Stimulated activated CD8-positive, alpha-beta memory T cell treated with anti-CD3 and anti-CD28 coated beads, Interleukin-7, amount 100 ng/mL, for 4 hours (primary cell): Measurements from ENCODE around the gene CACNA2D2.
A peak's percentile ranks its signal among the peaks of the same experiment; 100 is the strongest.

Experiments
- DNase-seq, 2 donors: peaks; one replicate each; pipeline ENCODE4 v3.0.0-alpha.2; 2020; ENCODE audit warnings: low read depth in 2 of 2

The CACNA2D2 gene

DNA sequence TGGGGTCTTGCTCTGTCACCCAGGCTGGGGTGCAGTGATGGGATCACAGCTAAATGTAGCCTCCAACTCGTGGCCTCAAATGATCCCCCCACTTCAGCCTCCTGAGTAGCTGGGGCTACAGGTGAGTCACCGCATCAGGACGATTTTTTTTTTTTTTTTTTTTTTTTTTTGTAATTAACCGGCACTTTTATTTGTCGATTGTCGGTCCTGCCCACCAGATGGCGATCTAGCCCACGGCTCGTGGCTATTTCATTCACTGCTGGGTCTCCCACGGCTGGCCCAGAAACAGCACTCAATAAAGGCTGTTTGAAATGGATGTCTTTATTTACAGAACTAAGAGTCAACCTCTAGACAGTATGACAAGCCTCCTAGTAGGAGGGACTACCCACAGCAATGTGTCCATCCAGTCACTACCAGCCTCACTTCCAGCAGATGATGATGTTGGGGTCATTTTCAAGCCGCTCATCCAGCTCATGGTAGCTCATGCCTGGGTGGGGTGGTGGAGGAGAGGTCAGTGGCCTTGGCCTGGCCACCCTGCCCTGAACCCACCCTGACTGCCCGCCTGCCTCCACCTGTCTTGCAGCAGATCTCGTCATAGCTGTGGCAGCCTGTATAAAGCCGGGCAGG is 156.1 kb downstream of the CACNA2D2 start:
- peak; percentile 64 to 70 for DNase-seq

DNA sequence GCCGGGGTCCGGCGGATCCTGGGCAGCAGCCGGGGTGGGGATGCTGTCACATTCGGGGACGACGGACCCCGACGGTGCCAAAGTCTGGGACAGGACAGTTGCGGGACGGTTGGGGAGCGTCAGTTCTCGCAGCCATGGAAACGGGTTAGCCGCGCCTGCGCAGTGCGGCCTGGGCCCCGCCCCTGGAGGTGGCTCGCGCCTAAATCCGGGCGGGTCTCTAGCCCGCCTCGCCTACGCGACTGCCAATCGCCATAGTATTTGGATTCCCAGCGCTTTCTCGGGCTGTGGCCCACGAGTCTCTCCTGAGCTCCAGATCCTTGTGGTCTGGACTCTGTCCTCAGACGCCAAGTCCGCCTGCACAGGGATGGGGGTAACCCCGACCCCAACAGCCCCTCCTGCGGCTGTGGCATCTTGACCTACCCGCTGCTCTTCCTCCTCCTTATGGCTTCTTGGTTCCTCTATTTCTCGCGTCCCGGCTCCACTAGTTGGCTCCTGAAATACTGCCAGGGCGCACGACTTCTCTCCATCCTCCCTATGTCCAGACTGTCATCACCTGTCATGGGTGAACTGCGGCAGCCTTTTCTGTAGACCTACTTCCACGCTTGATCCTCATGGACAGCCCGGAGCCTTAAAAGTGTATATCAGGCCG is 157.7 kb downstream of the CACNA2D2 start, which contains the start of gene ZMYND10:
Gene ZMYND10, minus strand, starts transcription at position 147 of the 649 bp plus-strand sequence. CDS start 153 bp downstream, outside the sequence.
- DNase-seq, result peak; percentile 43 to 61

DNA sequence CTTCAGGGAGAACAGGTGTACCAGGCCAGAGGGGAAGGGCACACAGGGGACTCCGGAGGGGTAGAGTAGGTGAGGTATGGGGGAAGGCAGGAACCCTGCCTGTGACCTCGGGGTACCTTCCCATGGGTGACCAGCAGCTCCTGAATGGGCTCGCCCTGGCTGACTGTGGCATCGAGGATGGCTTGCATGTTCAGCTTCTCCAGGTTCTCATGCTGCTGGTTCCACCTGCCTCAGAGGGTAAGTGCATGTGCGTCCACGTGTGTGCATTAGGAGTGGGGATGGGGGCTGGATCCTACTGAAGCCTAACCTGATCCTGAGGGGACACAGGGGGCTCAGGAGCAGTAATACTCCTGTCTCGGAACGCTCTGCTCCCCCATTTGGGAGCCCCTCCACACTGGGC is 158.4 kb downstream of the CACNA2D2 start:
- no peak for DNase-seq

- DNase-seq, result no peak
Observed at GRCh38 chr3:50342813-50343633, 160.4 kb downstream of the CACNA2D2 start.

- no peak for DNase-seq
Observed at GRCh38 chr3:50341996-50342650, 161.3 kb downstream of the CACNA2D2 start.

DNA sequence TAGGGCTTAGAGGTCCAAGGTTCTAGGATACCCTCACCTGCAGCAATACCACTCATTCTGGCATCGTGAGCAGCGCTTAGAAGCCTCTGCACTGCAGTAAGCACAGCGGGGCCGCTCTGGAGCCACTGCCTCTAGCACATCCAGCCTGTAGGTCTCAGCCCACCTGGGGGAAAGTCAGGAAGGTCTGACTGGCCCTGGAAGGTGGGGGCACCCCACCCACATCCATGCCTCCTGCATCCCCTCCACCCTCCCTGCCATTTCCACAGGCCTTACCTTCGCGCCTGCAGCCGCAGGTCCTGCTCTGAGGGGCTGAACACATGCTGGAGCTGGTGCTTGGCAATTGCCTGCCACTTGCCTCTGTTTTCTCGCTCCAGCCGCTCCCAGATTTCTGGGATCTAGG is 161.9 kb downstream of the CACNA2D2 start:
- no peak for DNase-seq

GRCh38 chr3:50340448-50341329 is 162.7 kb downstream of the CACNA2D2 start, which contains the start of gene RASSF1:
Gene RASSF1 (minus strand): TSS chr3:50340836. CDS start chr3:50340805, 31 bp downstream.
- DNase-seq, result peak; percentile 36 to 57

- DNase-seq, result no peak
Observed at GRCh38 chr3:50340147-50340447, 163.3 kb downstream of the CACNA2D2 start.

DNA sequence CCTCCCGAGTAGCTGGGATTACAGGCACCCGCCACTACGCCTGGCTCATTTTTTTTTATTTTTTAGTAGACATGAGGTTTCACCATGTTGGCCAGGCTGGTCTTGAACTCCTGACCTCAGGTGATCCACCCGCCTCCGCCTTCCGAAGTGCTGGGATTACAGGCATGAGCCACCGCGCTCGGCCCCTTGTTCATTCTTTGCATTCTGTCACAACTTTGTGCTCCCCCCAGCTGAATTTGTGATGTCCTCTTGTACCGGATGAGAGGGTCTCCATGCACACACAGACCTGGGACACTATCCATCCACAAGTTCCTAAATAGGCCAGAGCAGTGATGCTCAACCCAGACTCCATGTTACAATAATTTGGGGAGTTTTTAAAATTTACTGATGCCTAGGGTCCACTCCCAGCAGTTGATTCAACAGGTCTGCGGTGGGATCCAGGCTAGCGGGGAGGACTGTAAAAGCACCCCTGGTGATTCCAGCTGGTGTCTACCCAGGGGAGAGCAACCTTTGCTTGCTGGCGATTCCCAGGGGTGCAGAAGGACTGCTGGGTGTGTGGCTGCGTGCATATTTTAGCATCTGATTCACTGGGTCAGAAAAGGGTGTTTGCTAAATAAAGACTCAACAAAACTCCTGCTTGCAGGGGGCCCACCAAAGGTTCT is 163.8 kb downstream of the CACNA2D2 start:
- DNase-seq, result no peak

- no peak for DNase-seq
Observed at GRCh38 chr3:50338965-50339364, 164.5 kb downstream of the CACNA2D2 start.

DNA sequence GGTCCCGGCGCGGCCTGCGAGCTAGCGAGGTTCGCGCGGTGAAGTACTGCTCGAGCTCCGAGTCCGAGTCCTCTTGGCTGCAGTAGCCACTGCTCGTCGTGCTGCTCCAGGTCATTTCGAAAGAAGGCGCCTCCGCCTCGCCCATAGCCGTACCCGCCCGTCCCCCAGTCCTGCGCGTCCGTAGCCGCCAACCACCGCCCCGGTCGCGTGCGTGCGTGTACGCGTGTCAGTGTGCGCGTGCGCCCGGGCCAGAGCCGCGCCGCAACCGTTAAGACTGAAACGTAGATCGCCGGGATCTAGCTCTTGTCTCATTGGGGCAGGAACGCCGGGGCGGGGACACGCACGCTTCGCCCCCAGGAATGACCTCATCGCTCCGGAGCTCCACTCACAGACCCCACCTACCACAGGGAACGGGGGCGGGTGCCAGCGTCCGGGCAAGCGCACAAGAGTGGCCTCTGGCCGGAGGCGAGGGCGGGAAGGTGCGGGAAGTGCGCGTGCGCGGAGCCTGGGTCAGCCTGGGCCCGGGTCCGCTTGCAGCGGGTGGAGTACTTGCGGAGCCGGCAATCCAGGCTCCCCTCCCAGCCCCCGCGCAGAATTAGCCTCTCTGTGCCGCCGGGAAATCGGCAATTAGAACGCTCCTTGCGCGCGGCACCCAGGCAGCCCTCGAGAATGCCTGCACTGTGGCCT is 166.1 kb downstream of the CACNA2D2 start:
- DNase-seq, result peak; percentile 91 to 96

DNA sequence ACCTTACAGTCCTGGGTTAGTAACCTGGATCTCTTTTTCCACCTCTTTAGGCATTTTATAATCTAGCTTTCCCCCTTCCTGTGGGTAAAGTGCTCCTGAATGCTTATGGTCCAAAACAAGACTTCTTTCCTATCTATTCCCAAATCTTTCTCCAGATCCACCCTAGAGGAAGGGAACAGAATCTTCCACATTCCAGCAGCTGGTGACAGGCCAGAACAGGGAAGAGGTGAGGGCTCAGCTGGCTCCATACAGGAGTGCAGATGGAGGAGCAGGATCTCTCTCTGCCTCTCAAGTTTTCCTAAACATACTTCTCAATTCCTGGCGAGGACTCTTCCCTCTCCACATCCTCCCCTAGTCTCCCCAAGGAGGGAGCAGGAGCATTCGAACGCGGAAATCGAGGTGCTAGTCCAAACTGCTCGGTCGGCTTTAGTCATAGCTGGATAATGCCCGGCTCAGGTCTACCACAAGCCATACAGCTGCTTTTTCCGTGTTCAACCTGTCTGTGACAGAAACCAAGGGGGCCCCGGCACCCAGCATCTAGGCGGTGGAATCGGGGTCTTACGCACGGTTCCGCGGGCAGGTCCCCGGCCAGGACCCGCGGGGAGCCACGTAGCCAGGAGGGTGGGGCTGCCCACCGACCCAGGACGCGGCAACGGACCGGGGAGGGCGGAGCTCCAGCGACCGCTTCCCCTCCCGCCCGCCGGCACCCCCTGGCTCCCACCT is 166.8 kb downstream of the CACNA2D2 start:
- DNase-seq, result no peak

DNA sequence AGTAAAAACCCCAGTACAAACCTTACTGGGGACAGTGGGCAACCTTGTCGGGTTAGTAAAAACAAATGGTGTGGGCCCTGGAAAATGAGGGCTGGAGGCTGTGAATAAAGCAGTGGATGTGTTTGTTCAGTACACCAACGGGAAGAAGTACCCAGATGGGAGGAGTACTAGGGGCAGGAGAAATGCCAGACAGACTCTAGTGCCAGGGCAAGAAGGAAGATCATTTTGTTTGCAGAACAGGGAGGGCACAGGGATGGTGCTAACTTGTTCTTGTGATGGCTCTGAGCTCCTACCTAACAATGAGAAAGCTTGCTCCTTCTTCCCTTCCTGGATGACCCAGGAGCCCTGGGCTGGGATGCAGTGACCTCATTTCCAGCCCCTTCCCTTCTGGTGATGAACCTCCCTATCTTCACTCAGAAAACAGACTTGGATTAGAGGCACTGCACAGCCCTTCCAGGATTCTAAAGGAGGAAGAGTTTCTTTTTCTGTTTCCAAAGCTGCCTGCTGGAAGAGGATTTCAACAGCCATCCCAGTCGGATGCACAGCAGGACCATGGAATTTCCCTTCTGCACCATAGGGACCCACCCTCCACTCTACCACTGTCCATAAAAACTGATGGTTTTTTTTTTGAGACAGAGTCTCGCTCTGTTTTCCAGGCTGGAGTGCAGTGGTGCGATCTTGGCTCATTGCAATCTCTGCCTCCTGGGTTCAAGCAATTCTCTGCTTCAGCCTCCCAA is 168.9 kb downstream of the CACNA2D2 start:
- no peak for DNase-seq

DNA sequence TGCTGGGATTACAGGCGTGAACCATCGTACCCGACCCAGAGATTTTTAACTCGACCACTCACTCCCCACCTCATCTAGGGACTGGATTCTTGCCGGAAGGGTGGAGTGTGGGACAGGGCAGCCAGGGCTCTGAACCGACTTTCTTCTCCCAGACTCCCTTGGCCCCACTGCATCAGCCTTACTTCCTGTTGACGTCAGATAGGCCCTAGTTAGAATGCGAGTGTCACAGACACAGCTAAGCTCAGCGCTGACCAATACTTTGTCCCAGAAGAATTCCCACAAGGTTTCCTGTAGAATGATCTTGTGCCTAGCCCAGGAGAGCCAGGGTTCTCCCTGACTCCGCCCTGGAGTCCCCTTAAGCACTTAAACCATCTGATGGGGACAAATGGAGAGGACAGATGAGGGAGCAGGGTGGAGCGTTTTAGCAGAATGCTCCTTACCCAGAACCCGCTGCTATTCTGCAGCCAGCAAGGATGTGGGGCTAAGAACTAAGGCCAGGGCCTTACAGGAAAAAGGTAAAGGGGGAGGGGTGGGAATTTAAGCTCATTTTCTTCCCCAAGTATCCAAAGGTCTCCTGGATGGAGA is 169.6 kb downstream of the CACNA2D2 start:
- no peak for DNase-seq

DNA sequence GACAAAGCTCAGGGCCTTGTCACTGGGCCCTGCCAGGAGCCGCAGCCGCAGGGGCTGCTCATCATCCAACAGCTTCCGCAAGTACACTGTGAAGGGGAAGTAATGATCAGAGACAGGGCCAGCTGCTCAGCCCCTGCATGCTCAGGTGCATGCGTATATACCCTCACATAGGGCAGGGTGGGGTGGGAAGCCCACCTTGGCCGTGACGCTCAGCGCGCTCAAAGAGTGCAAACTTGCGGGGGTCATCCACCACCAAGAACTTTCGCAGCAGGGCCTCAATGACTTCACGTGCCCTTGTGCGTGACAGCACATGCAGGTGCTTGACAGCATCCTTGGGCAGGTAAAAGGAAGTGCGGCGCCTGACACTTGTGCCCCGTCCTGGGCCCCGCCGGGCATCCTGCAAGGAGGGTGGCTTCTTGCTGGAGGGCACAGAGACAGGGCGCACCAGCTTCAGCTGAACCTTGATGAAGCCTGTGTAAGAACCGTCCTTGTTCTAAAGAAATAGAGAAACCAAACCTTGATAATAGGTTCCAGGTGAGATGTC is 172.0 kb downstream of the CACNA2D2 start:
- no peak for DNase-seq

DNA sequence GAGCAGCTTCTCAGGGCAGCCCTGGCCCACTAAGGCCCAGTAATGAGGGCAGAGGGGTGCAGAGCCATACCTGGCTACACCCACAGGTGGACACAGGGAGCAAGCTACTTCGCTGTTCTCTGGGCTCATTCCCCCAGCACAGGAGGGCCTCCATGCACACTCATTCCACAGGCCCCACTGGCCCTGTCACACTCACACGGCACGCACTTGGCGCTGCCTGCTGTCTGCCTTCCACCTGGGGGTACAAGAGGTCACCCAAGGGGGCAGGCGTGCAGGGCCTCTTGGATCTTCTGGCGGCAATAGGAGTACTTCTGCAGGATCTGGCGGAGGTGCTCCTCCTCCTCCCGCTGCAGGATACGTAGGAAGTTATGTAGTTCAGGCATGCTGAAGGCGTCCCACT is 173.1 kb downstream of the CACNA2D2 start:
- no peak for DNase-seq

GRCh38 chr3:50327943-50328691 is 175.3 kb downstream of the CACNA2D2 start, which contains the start of gene TUSC2:
Gene TUSC2 (minus strand): TSS chr3:50328223. CDS start chr3:50328099, 124 bp downstream.
- peak; percentile 90 to 92 for DNase-seq
